Esophagus muscularis mucosa (tissue), 4 donors: Measurements from ENCODE around the gene SETSIP. TPM values are rescaled to one million over a fixed set of nuclear protein-coding genes. Genes with fewer than 3 reads are reported as not detected.

Source experiments
- DNase-seq: peaks from one replicate; pipeline ENCODE4 v3.0.0-alpha.2; 2017; ENCODE audit errors: extremely low spot score
- H3K27ac ChIP-seq, 4 donors: fragments of 200-600 bp; sonication (generic); replicated peaks in 1 of 4; 1 replicate in 3 of 4; 2 replicates in 1 of 4; pipeline ENCODE4 v1.5.1; 2016 to 2019; ENCODE audit warnings: mild to moderate bottlenecking in 1 of 4
- H3K27me3 ChIP-seq, 4 donors: fragments of 200-600 bp; sonication (generic); one replicate each; pipeline versions ENCODE4 v1.5.1 to v1.6.0; 2016 to 2019
- H3K36me3 ChIP-seq, 4 donors: fragments of 200-600 bp; sonication (generic); one replicate each; pipeline ENCODE4 v1.5.1; 2016 to 2019
- H3K4me1 ChIP-seq, 4 donors: fragments of 200-600 bp; sonication (generic); one replicate each; pipeline ENCODE4 v1.5.1; 2016 to 2019
- H3K4me3 ChIP-seq, 4 donors: fragments of 200-600 bp; sonication (generic); 1 replicate in 2 of 4; 2 replicates in 2 of 4; pipeline ENCODE4 v1.5.1; 2016 to 2019; ENCODE audit warnings: mild to moderate bottlenecking in 4 of 4, moderate library complexity in 1 of 4
- H3K9me3 ChIP-seq, 4 donors: fragments of 200-600 bp; sonication (generic); 1 replicate in 3 of 4; 2 replicates in 1 of 4; pipeline ENCODE4 v1.5.1; 2016 to 2019
- EP300 ChIP-seq: sonication (generic); formaldehyde crosslinking; IDR thresholded peaks from one replicate; pipeline ENCODE4 v1.6.1; 2017; ENCODE audit warnings: antibody characterized with exemption
- POLR2A ChIP-seq: fragments of 450-650 bp; IDR thresholded peaks from one replicate; pipeline ENCODE4 v1.6.1; 2017; ENCODE audit warnings: antibody characterized with exemption, moderate library complexity, mild to moderate bottlenecking, low read depth
- POLR2AphosphoS5 ChIP-seq, 2 donors: sonication (generic); formaldehyde crosslinking; IDR thresholded peaks; one replicate each; pipeline ENCODE4 v1.6.1; 2017; ENCODE audit warnings: antibody characterized with exemption in 2 of 2
- WGBS: methylation state at CpG from one replicate; pipeline ENCODE4 v1.1.5; 2018; 5-methylcytosine and 5-hydroxymethylcytosine counted together
- intact Hi-C: fragments of 100-400 bp; cut with DNase I; formaldehyde crosslinking; loops from one replicate; pipeline ENCODE4 v1.15.1; 2023
- total RNA-seq, 4 donors: library from RNA; depleted of rRNA; stranded (reverse); fragments of >200 nt; gene quantifications; one replicate each; pipeline versions ENCODE4 v1.1.0 to v1.2.1, GENCODE V29; 2016
- TF ChIP-seq, protein P1 (sequence below), 3 experiments: fragments of 200-600 bp in 2 of 3; fragments of 450-650 bp in 1 of 3; sonication (generic) in 2 of 3; IDR thresholded peaks; one replicate each; pipeline ENCODE4 v1.5.1; 2017 to 2019; ENCODE audit warnings: antibody characterized with exemption in 3 of 3, mild to moderate bottlenecking in 2 of 3, moderate library complexity in 1 of 3

The SETSIP gene
- total RNA-seq, 4 donors from 2014 or later: not detected

DNA sequence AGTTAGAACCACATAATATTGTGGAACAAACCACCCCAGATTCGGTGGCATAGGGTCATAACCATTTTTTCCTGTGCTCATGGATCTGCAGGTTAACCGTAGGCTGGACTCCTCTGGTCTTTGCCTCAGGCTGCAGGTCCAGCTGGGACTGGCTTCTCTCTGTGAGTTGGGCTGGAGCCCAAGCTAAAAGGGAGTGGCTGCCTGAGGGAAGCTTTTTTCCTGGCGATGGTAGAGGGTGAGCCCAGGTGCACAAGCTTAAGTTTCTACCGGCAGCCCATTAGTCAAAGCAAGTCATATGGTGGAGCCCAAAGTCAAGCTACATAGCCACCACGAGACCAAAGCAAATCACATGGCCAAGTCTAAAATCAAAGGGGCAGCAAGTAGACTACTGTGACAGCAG is 31.6 kb downstream of the SETSIP start:
- Histone ChIP-seq H3K36me3 (no peaks in the 10 kb centered on the region), H3K4me3 (no peak overlapping the region), H3K4me1 (no peaks in the 10 kb centered on the region), H3K27ac (no peak overlapping the region), H3K27me3 (no peaks in the 10 kb centered on the region), H3K9me3 (no peaks in the 10 kb centered on the region)
- no peak for DNase-seq
- TF ChIP-seq, protein P1, sequence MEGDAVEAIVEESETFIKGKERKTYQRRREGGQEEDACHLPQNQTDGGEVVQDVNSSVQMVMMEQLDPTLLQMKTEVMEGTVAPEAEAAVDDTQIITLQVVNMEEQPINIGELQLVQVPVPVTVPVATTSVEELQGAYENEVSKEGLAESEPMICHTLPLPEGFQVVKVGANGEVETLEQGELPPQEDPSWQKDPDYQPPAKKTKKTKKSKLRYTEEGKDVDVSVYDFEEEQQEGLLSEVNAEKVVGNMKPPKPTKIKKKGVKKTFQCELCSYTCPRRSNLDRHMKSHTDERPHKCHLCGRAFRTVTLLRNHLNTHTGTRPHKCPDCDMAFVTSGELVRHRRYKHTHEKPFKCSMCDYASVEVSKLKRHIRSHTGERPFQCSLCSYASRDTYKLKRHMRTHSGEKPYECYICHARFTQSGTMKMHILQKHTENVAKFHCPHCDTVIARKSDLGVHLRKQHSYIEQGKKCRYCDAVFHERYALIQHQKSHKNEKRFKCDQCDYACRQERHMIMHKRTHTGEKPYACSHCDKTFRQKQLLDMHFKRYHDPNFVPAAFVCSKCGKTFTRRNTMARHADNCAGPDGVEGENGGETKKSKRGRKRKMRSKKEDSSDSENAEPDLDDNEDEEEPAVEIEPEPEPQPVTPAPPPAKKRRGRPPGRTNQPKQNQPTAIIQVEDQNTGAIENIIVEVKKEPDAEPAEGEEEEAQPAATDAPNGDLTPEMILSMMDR (IDR thresholded peaks at IDR 0.05): no peak
- TF ChIP-seq EP300 (no peak), POLR2AphosphoS5 (IDR thresholded peaks at IDR 0.05) (no peak), POLR2A (no peak)
- 85% methylated on average over 5 of the region's 5 CpGs for WGBS
- intact Hi-C loops: no loop called here

DNA sequence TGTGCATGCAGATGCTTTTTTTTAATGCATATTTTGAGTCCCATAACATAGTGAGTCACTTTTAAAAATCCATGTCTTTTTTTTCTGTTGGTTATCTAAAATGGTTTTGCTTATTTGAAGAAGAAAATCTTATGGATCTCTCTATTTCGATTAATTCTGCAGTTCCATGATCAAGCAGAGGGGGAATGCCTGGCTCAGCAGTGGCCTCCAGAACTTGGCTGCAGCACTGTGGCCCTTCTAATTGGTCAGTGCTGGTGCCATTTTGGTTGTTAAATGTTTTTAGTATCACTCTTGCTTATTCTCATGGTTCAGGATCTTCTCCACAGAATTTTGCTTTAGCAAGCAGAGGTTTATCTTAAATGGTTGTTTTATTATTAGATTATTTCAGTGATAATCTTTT is 34.2 kb downstream of the SETSIP start:
- no peak overlapping the region for H3K27ac ChIP-seq
- no peaks in the 10 kb centered on the region for H3K9me3 ChIP-seq
- TF ChIP-seq EP300 (no peak), POLR2AphosphoS5 (IDR thresholded peaks at IDR 0.05) (no peak), POLR2A (no peak)
- TF ChIP-seq, protein P1 (IDR thresholded peaks at IDR 0.05): no peak
- H3K36me3 ChIP-seq: no peaks in the 10 kb centered on the region
- no peaks in the 10 kb centered on the region for H3K27me3 ChIP-seq
- DNase-seq: no peak
- H3K4me1 ChIP-seq: no peaks in the 10 kb centered on the region
- 77% methylated on average over 1 of the region's 1 CpG for WGBS
- no peak overlapping the region for H3K4me3 ChIP-seq
- intact Hi-C loops: no loop called here

DNA sequence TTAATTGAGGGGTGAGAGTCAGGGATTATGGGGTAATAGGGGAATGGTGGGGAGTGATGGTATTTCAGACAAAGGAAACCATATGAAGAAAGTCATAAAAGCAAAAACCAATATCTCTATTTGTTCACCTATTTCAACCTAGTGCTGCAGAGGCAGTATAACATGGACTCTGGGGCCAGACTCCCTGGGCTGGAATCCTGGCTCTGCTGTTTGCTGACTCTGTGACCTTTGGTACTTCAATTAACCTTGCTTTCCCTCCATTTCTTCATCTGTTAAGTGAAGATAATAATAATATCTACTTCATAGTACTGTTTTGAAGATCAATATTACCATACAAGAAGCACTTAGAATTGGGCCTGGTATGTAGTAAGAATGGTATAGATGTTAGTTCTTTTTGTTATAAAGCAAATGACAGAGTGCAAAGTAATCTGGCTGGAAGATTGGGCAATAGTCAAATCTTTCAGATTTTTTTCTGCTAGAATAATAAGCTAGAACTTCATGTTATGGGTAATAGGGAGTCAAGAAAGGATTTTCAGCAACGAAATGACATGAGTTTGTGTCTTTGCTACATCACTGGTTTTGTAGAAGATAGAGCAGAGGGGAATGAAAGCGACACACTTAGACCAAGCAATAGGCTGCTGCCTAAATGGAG is 36.4 kb downstream of the SETSIP start:
- no peaks in the 10 kb centered on the region for H3K4me1 ChIP-seq
- no peak for DNase-seq
- no peak overlapping the region for H3K27ac ChIP-seq
- intact Hi-C loops: no loop called here
- no peak overlapping the region for H3K4me3 ChIP-seq
- WGBS: 94% methylated on average over 2 of the region's 2 CpGs
- no peaks in the 10 kb centered on the region for H3K36me3 ChIP-seq
- H3K9me3 ChIP-seq: no peaks in the 10 kb centered on the region
- H3K27me3 ChIP-seq: no peaks in the 10 kb centered on the region
- TF ChIP-seq, protein P1 (IDR thresholded peaks at IDR 0.05): no peak
- no peak for TF ChIP-seq EP300
- no peak for TF ChIP-seq POLR2A

DNA sequence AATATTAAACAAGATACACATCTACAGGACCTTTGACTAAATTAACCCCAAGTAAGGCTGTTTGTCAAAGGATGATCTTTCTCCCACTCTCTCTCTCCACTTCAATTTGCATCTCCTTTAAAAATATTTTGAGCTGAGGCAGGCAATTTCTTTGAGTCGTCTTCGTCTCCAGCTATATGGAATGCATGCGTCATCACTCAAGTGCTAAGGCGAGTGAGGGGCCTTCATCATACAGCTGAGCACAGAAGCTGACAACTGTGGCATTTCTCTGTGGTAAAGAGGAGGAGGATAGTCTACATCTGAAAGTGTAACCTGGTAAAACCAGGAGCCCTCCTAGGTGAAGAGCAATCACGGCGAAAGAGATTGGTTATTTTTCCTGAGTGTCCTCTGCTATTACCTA is 37.8 kb downstream of the SETSIP start:
- H3K9me3 ChIP-seq: no peaks in the 10 kb centered on the region
- H3K27me3 ChIP-seq: no peaks in the 10 kb centered on the region
- intact Hi-C loops: no loop called here
- DNase-seq: no peak
- TF ChIP-seq POLR2A (no peak), EP300 (no peak), POLR2AphosphoS5 (IDR thresholded peaks at IDR 0.05) (no peak)
- TF ChIP-seq, protein P1 (IDR thresholded peaks at IDR 0.05): no peak
- H3K4me1 ChIP-seq: no peaks in the 10 kb centered on the region
- 76% methylated on average over 6 of the region's 6 CpGs for WGBS
- H3K4me3 ChIP-seq: no peak overlapping the region
- H3K27ac ChIP-seq: no peak overlapping the region
- no peaks in the 10 kb centered on the region for H3K36me3 ChIP-seq
